ENCODE measurements around the gene PPP2R3A. TPM values are rescaled to one million over a fixed set of nuclear protein-coding genes. Genes with fewer than 3 reads are reported as not detected.

PPP2R3A gene
- total RNA-seq, 2 donors from 2014 or later, result 11.2 to 22.4 TPM

DNA sequence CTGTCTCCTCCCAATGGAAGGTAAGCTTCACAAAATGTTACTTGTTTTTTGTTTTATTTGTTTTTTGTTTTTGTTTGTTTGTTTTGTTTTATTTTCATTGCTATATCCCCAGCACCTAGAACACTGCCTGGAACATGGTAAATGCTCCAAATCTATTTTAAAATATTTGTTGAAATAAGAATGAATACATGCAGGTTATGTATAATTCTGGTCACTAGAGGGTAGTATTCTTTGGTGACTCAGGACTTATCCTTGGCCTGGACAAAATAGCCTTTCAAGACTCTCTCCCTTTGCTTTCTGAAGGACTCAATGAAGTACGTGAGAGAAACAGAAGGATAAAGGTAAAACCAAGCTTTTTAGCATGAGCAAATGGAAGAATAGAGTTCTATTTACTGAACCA lies 46.9 kb upstream of the PPP2R3A start:
- Histone ChIP-seq H3K27me3 (no peaks in the 10 kb centered on the region), H3K36me3 (replicated peaks in 1 of 2; ENCODE audit: insufficient read depth in 1 of 2, low read depth in 2 of 2) (no peaks in the 10 kb centered on the region), H3K4me1 (peaks cover 27% of the 10 kb centered on the region), H3K9me3 (no peaks in the 10 kb centered on the region), H3K27ac (no peak overlapping the region), H3K4me3 (no peak overlapping the region)
- ATAC-seq (no peak), DNase-seq (no peak)
- 4 to 22% methylated on average over 1 of the region's 1 CpG for WGBS, 2 donors
- TF ChIP-seq, protein P1, sequence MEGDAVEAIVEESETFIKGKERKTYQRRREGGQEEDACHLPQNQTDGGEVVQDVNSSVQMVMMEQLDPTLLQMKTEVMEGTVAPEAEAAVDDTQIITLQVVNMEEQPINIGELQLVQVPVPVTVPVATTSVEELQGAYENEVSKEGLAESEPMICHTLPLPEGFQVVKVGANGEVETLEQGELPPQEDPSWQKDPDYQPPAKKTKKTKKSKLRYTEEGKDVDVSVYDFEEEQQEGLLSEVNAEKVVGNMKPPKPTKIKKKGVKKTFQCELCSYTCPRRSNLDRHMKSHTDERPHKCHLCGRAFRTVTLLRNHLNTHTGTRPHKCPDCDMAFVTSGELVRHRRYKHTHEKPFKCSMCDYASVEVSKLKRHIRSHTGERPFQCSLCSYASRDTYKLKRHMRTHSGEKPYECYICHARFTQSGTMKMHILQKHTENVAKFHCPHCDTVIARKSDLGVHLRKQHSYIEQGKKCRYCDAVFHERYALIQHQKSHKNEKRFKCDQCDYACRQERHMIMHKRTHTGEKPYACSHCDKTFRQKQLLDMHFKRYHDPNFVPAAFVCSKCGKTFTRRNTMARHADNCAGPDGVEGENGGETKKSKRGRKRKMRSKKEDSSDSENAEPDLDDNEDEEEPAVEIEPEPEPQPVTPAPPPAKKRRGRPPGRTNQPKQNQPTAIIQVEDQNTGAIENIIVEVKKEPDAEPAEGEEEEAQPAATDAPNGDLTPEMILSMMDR (IDR thresholded peaks at IDR 0.05), result peak in 6 of 7 experiments; percentile 29 to 51 (median 46)
- TF ChIP-seq POLR2A (IDR thresholded peaks at IDR 0.05), result no peak
- intact Hi-C loops (cut with DNase I), result no loop called here

DNA sequence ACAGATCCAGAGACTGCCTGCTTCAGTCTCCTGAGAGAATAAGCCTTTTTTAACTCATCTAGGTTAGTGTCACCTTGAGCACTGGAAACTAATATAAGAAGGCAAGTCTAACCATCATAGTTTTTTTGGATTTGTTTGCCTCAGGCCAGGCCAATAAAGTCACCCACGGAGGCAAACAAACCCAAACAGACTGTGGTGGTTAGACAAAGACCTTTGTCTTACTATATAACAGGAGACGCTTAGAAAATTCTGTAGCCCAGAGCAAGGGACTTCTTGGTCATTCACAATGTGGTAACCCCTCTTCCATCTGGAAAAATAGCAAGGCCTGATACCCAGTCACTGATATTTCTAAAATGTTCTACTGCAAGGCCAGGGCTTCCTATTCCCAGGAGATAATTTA lies 45.3 kb upstream of the PPP2R3A start:
- DNase-seq, result no peak
- intact Hi-C loops (cut with DNase I), result loop anchor here (5.0 kb wide), 1 partner anchor 122 kb away; no protein-coding TSS in a partner anchor
- Histone ChIP-seq H3K36me3 (replicated peaks in 1 of 2; ENCODE audit: insufficient read depth in 1 of 2, low read depth in 2 of 2) (no peaks in the 10 kb centered on the region), H3K27ac (no peak overlapping the region), H3K27me3 (no peaks in the 10 kb centered on the region), H3K9me3 (no peaks in the 10 kb centered on the region), H3K4me1 (peaks cover 27% of the 10 kb centered on the region), H3K4me3 (no peak overlapping the region)
- no peak for ATAC-seq
- WGBS, 2 donors, result 76 to 81% methylated on average over 2 of the region's 2 CpGs
- TF ChIP-seq POLR2A (IDR thresholded peaks at IDR 0.05), result no peak
- TF ChIP-seq, protein P1 (IDR thresholded peaks at IDR 0.05), result no peak

DNA sequence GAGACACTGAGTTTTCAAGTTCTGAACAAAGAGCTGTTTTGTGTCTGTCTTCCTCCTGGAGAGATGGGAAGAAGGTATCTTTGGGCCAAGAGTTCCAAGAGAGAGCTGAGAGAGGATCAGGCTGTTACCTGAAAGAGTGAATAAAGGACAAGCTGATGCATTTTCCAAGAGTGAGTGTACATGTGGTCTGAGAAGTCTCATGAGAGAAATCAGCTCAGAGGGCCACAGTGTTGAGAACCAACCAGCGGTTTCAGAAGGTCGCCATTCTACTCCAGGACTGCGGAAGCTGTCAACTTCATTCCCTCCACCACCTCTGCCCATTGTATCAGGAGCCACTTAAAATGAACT lies 42.7 kb upstream of the PPP2R3A start:
- H3K4me3 ChIP-seq, result no peak overlapping the region
- intact Hi-C loops (cut with DNase I), result loop anchor here (5.0 kb wide), 1 partner anchor 119 kb away; no protein-coding TSS in a partner anchor
- no peaks in the 10 kb centered on the region for H3K36me3 ChIP-seq (replicated peaks in 1 of 2; ENCODE audit: insufficient read depth in 1 of 2, low read depth in 2 of 2)
- peak overlapping the region in 3 of 4 donors; percentile 46 to 69 (median 64) for H3K27ac ChIP-seq
- 85 to 88% methylated on average over 3 of the region's 3 CpGs for WGBS, 2 donors
- H3K9me3 ChIP-seq, result no peaks in the 10 kb centered on the region
- ATAC-seq, result peak; percentile 24
- H3K27me3 ChIP-seq, result no peaks in the 10 kb centered on the region
- TF ChIP-seq, protein P1 (IDR thresholded peaks at IDR 0.05), result no peak
- TF ChIP-seq POLR2A (IDR thresholded peaks at IDR 0.05), result no peak
- H3K4me1 ChIP-seq, result peaks cover 20% of the 10 kb centered on the region
- no peak for DNase-seq

DNA sequence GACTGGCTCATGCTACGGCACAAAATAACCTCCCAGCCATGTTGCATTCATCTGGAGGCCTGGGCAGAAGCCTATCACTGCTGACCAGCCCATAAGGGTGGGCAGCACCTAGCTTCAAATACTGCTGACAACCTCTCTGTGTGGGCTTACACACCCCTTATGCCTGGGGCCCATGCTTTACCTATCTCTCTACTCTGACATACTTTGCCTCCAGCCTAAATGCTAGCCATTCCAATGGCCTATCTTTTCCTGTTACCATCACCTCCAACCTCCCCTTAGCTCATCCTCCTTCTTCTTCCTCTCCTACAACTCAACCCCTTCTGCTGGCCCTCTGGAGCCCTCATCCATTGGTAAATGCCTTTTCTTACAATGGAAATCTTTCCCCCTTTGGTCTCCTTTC lies 41.0 kb upstream of the PPP2R3A start:
- DNase-seq (no peak), ATAC-seq (no peak)
- no peaks in the 10 kb centered on the region for H3K27me3 ChIP-seq
- no peaks in the 10 kb centered on the region for H3K9me3 ChIP-seq
- intact Hi-C loops (cut with DNase I), result loop anchor here (5.0 kb wide), 1 partner anchor 118 kb away; no protein-coding TSS in a partner anchor
- H3K36me3 ChIP-seq (replicated peaks in 1 of 2; ENCODE audit: insufficient read depth in 1 of 2, low read depth in 2 of 2), result no peaks in the 10 kb centered on the region
- TF ChIP-seq, protein P1 (IDR thresholded peaks at IDR 0.05), result no peak
- TF ChIP-seq POLR2A (IDR thresholded peaks at IDR 0.05), result no peak
- no peak overlapping the region for H3K4me3 ChIP-seq
- WGBS, 2 donors, result 90 to 100% methylated on average over 1 of the region's 1 CpG
- H3K4me1 ChIP-seq, result peaks cover 20% of the 10 kb centered on the region
- H3K27ac ChIP-seq, result no peak overlapping the region

DNA sequence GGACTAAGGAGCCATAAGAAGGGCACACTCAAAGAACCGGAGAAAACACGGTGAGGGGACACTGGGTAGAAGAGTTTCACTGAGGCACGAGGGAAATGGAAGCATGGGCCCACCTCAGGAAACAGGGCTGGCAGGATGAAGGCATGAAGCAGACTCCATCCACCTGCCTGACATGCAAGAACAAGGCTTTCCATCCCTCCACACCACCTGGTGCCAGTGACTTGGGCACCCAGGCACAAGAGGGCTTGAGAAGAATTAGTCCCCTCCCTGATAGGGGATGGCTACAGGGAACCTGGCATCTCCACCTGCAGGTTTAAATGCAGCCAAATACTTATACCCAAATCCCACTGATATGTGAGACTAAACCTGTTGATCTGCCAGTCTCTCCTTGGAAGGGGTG lies 38.9 kb upstream of the PPP2R3A start:
- Histone ChIP-seq H3K36me3 (replicated peaks in 1 of 2; ENCODE audit: insufficient read depth in 1 of 2, low read depth in 2 of 2) (no peaks in the 10 kb centered on the region), H3K27me3 (no peaks in the 10 kb centered on the region), H3K27ac (no peak overlapping the region), H3K4me3 (no peak overlapping the region), H3K9me3 (no peaks in the 10 kb centered on the region), H3K4me1 (peaks cover 15% of the 10 kb centered on the region)
- DNase-seq (no peak), ATAC-seq (no peak)
- intact Hi-C loops (cut with DNase I), result no loop called here
- 83 to 84% methylated on average over 3 of the region's 3 CpGs for WGBS, 2 donors
- no peak for TF ChIP-seq POLR2A (IDR thresholded peaks at IDR 0.05)
- TF ChIP-seq, protein P1 (IDR thresholded peaks at IDR 0.05), result no peak

Data from body of pancreas (tissue), 4 donors.